ENCODE results near the gene DLL3.

Gene DLL3

DNA sequence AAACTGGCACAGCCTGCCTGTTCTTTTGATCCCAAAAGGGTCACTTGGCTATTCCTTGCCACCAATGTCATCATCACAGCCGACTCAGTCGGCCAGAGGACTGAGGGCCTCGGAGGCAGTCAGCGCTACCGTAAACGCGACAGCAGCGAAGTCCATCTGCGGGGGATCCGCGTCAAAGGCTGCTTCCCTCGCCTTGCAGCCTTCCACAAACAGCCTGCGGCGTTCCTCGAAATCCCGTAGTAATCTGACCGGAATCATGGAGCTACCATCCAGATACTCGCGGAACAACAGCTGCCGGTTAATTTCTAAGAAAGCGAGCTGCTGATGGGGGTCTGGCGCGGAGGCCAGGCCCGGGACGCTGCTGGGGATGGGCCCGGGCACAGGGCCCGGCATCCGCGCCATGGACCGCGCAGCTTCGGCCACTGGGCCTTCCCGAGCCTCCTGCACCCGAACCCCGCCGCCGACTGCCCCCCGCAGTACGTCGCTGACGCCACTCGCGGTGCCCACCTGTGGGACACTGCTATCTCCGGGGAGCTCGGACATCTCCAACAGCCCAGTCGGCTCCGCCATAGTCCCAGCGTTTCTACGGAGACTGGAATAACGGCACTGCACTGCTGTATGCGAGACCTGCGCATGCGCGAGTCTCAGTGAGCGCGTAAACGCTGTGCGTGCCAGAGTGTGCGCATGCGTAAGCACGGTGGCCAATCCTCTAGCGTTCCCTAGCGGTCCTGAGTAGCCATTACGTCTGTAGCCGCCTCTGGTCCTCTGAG is 33.7 kb downstream of the DLL3 start, which contains the start of gene EID2B:
TSS of gene EID2B (minus strand) at position 620 of the 770 bp plus-strand sequence. CDS start at position 570, 50 bp downstream.
- no peaks in the 10 kb centered on the region for H3K27me3 ChIP-seq (ENCODE audit: control insufficient read depth, insufficient read depth, low read length, poor library complexity, severe bottlenecking)
- H3K27ac ChIP-seq (ENCODE audit: insufficient read depth, low read depth, low read length, poor library complexity, severe bottlenecking): no peak within 1 kb of the TSS
- H3K4me3 ChIP-seq (ENCODE audit: insufficient read depth, low read depth, low read length): peak within 1 kb of the TSS; percentile 99
- WGBS, 2 experiments: 0% methylated on average over 65 of the region's 65 CpGs
- no peaks in the 10 kb centered on the region for H3K36me3 ChIP-seq (ENCODE audit: control insufficient read depth, insufficient read depth, low read length)
- H3K9me3 ChIP-seq (ENCODE audit: control insufficient read depth, low read length): no peaks in the 10 kb centered on the region
- peaks cover 4% of the 10 kb centered on the region for H3K4me1 ChIP-seq (ENCODE audit: control insufficient read depth, insufficient read depth, low read length)

DNA sequence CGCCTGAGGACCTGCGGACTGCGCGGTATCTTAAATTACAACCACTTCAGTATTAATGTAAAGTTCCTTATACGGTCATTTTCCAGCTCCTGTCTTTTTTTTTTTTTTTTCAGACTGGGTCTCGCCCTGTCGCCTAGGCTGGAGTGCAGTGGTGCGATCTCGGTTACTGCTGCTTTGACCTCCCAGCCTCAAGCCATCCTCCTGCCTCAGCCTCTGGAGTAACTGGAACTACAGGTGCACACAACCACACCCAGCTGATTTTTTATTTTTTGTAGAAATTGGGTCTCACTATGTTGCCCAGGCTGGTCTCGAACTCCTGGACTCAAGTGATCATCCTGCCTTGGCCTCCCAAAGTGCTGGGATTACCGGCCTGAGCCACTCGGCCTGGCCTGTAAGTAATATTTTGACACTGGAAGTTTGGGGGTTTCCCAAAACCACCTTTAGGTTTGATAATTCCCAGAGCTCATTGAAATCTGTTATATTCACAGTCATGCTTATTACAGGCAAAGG is 34.3 kb downstream of the DLL3 start:
- Histone ChIP-seq H3K4me1 (ENCODE audit: control insufficient read depth, insufficient read depth, low read length) (peaks cover 4% of the 10 kb centered on the region), H3K27ac (ENCODE audit: insufficient read depth, low read depth, low read length, poor library complexity, severe bottlenecking) (no peak overlapping the region), H3K9me3 (ENCODE audit: control insufficient read depth, low read length) (no peaks in the 10 kb centered on the region), H3K4me3 (ENCODE audit: insufficient read depth, low read depth, low read length) (no peak overlapping the region), H3K36me3 (ENCODE audit: control insufficient read depth, insufficient read depth, low read length) (no peaks in the 10 kb centered on the region), H3K27me3 (ENCODE audit: control insufficient read depth, insufficient read depth, low read length, poor library complexity, severe bottlenecking) (no peaks in the 10 kb centered on the region)
- WGBS, 2 experiments: 35 to 39% methylated on average over 12 of the region's 12 CpGs

DNA sequence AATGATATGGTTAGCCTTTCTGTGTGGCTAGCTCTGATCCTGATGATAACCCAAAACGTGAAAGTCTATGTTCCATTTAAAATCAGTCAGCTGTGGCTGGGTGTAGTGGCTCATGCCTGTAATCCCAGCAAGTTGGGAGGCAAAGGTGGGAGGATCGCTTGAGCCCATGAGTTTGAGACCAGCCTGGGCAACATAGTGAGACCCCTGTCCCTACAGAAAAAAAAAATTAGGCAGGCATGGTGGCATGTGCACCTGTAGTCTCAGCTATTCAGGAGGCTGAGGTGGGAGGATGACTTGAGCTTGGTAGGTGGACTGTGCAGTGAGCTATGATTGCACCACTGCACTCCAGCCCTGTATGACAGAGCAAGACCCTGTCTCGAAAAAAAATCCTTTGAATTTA is 35.0 kb downstream of the DLL3 start:
- H3K4me1 ChIP-seq (ENCODE audit: control insufficient read depth, insufficient read depth, low read length): peaks cover 4% of the 10 kb centered on the region
- no peak overlapping the region for H3K27ac ChIP-seq (ENCODE audit: insufficient read depth, low read depth, low read length, poor library complexity, severe bottlenecking)
- 81 to 82% methylated on average over 3 of the region's 3 CpGs for WGBS, 2 experiments
- H3K36me3 ChIP-seq (ENCODE audit: control insufficient read depth, insufficient read depth, low read length): no peaks in the 10 kb centered on the region
- H3K27me3 ChIP-seq (ENCODE audit: control insufficient read depth, insufficient read depth, low read length, poor library complexity, severe bottlenecking): no peaks in the 10 kb centered on the region
- no peaks in the 10 kb centered on the region for H3K9me3 ChIP-seq (ENCODE audit: control insufficient read depth, low read length)
- no peak overlapping the region for H3K4me3 ChIP-seq (ENCODE audit: insufficient read depth, low read depth, low read length)

DNA sequence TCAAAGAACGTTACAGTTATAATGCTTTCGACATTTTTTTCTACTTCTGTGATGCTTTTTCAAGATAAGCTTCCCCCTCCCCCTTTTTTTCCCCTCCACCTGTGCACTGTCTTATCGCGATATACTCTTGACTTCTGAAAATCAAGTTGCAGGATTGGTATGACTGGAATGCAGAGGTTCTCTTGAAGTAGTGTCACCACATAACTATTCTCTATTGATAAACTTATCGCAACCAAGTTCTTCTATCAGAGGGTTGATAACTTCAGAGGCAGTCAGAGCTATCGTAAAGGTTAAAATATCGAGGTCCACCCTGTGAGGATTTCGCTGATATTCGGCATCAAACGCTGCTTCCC is 40.4 kb downstream of the DLL3 start:
- H3K4me3 ChIP-seq (ENCODE audit: insufficient read depth, low read depth, low read length): peak overlapping the region; percentile 88
- H3K27me3 ChIP-seq (ENCODE audit: control insufficient read depth, insufficient read depth, low read length, poor library complexity, severe bottlenecking): no peaks in the 10 kb centered on the region
- whole genome bisulfite sequencing, 2 experiments: 8 to 10% methylated on average over 8 to 10 of the region's 10 CpGs
- peak overlapping the region; percentile 62 for H3K27ac ChIP-seq (ENCODE audit: insufficient read depth, low read depth, low read length, poor library complexity, severe bottlenecking)
- peaks cover 3% of the 10 kb centered on the region for H3K4me1 ChIP-seq (ENCODE audit: control insufficient read depth, insufficient read depth, low read length)
- H3K9me3 ChIP-seq (ENCODE audit: control insufficient read depth, low read length): no peaks in the 10 kb centered on the region
- H3K36me3 ChIP-seq (ENCODE audit: control insufficient read depth, insufficient read depth, low read length): no peaks in the 10 kb centered on the region

DNA sequence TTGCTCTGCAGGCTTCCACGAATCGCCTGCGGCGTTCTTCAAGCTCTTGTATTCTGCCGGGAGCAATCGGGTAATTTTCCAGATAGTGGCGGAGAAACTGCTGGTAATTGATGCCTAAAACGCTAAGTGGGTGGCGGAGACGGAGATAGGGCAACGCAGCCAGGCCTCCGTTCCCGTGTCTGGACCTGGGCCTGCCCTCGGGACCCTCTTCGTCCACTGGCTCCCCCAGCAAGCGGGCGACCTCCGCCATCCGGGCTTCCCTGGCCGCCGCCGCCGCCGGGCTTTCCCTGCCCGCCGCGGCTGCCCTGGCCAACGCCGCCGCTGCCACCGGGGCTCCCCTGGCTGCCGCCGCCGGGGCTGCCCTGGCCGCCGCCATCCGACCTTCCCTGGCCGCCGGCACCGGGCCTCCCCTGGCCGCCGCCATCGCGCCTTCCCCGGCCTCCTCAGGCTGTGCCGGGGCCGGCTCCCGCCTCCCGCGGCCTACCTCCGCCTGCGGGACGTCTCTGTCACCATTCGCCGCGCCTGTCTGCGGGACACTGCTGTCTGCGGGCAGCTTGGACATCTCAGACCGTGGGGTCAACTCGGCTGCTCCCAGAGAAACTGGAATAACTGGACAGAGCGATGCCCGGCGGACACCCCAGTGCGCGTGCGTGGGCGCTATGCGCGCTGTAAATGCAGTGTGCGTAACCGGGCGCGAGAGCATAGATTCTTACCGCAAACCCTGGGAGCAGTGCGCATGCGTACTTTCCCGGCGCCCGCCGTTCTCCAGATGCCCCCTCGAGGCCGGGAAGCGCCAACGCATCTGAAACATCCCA is 41.0 kb downstream of the DLL3 start, which contains the start of gene EID2:
TSS of gene EID2 (minus strand) at position 644 of the 815 bp plus-strand sequence. CDS start at position 562, 82 bp downstream.
- Histone ChIP-seq H3K4me1 (ENCODE audit: control insufficient read depth, insufficient read depth, low read length) (peaks cover 3% of the 10 kb centered on the region), H3K4me3 (ENCODE audit: insufficient read depth, low read depth, low read length) (peak within 1 kb of the TSS; percentile 88), H3K27ac (ENCODE audit: insufficient read depth, low read depth, low read length, poor library complexity, severe bottlenecking) (peak within 1 kb of the TSS; percentile 86), H3K9me3 (ENCODE audit: control insufficient read depth, low read length) (no peaks in the 10 kb centered on the region), H3K27me3 (ENCODE audit: control insufficient read depth, insufficient read depth, low read length, poor library complexity, severe bottlenecking) (no peaks in the 10 kb centered on the region), H3K36me3 (ENCODE audit: control insufficient read depth, insufficient read depth, low read length) (no peaks in the 10 kb centered on the region)
- 0% methylated on average over 84 of the region's 84 CpGs for WGBS, 2 experiments

DNA sequence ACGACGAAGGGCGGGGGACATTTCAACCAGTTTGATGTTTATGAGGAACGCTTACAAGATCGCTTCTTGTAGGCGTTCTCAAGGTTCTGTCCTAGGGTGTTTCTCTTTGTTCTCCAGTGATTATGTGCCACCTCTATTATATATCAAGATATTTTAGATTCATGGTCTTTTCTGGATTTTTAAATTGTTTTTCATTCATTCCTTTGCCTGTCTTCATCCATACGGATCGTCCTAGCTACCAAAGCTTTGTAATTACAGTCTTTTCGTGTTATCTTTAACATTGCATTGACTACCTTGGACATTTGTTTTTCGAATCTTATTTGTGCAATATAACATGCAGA is 41.6 kb downstream of the DLL3 start:
- Histone ChIP-seq H3K9me3 (ENCODE audit: control insufficient read depth, low read length) (no peaks in the 10 kb centered on the region), H3K27ac (ENCODE audit: insufficient read depth, low read depth, low read length, poor library complexity, severe bottlenecking) (no peak overlapping the region), H3K4me1 (ENCODE audit: control insufficient read depth, insufficient read depth, low read length) (peaks cover 3% of the 10 kb centered on the region), H3K36me3 (ENCODE audit: control insufficient read depth, insufficient read depth, low read length) (no peaks in the 10 kb centered on the region), H3K4me3 (ENCODE audit: insufficient read depth, low read depth, low read length) (no peak overlapping the region), H3K27me3 (ENCODE audit: control insufficient read depth, insufficient read depth, low read length, poor library complexity, severe bottlenecking) (no peaks in the 10 kb centered on the region)
- WGBS, 2 experiments: 25 to 26% methylated on average over 9 to 10 of the region's 10 CpGs

DNA sequence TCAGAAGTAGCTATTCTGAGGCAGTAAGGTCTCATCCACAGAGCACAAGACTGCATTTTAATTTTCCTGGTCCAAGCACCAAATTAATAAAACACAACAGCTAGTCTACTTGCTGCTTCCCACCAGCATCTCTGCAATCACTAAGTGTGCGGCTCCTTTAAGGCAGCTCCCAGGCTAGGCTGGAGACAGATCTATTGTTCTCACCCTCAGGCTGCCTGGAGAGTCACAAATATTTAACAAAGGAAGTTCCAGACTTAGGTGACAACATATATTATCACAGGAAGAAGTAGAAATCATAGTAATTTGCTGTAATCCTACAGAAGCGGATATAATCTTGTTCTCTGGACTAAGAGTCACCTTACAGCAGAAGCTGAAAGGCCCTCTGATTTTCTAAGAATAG is 43.5 kb downstream of the DLL3 start:
- Histone ChIP-seq H3K4me1 (ENCODE audit: control insufficient read depth, insufficient read depth, low read length) (peaks cover 3% of the 10 kb centered on the region), H3K9me3 (ENCODE audit: control insufficient read depth, low read length) (no peaks in the 10 kb centered on the region), H3K27ac (ENCODE audit: insufficient read depth, low read depth, low read length, poor library complexity, severe bottlenecking) (no peak overlapping the region), H3K27me3 (ENCODE audit: control insufficient read depth, insufficient read depth, low read length, poor library complexity, severe bottlenecking) (no peaks in the 10 kb centered on the region), H3K4me3 (ENCODE audit: insufficient read depth, low read depth, low read length) (no peak overlapping the region), H3K36me3 (ENCODE audit: control insufficient read depth, insufficient read depth, low read length) (no peaks in the 10 kb centered on the region)
- WGBS, 2 experiments: 57 to 65% methylated on average over 2 of the region's 2 CpGs

DNA sequence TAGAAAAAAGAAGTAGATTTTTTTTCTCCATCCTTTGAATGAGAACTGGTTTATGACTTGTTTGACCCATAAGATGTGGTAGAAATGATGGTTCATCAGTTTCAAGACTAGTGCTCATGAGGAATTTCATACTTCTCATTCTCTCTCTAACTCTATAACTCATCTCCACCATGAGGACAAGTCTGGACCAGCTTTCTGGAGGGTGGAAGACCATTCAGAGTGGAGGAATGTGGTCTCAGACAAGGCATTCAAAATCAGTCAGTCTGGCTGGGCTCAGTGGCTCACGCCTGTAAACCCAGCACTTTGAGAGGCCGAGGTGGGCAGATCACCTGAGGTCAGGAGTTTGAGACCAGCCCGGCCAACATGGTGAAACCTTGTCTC is 44.7 kb downstream of the DLL3 start:
- WGBS, 2 experiments: 89 to 91% methylated on average over 3 of the region's 3 CpGs
- no peak overlapping the region for H3K27ac ChIP-seq (ENCODE audit: insufficient read depth, low read depth, low read length, poor library complexity, severe bottlenecking)
- H3K4me1 ChIP-seq (ENCODE audit: control insufficient read depth, insufficient read depth, low read length): peaks cover 3% of the 10 kb centered on the region
- H3K27me3 ChIP-seq (ENCODE audit: control insufficient read depth, insufficient read depth, low read length, poor library complexity, severe bottlenecking): no peaks in the 10 kb centered on the region
- no peak overlapping the region for H3K4me3 ChIP-seq (ENCODE audit: insufficient read depth, low read depth, low read length)
- no peaks in the 10 kb centered on the region for H3K36me3 ChIP-seq (ENCODE audit: control insufficient read depth, insufficient read depth, low read length)
- H3K9me3 ChIP-seq (ENCODE audit: control insufficient read depth, low read length): no peaks in the 10 kb centered on the region

DNA sequence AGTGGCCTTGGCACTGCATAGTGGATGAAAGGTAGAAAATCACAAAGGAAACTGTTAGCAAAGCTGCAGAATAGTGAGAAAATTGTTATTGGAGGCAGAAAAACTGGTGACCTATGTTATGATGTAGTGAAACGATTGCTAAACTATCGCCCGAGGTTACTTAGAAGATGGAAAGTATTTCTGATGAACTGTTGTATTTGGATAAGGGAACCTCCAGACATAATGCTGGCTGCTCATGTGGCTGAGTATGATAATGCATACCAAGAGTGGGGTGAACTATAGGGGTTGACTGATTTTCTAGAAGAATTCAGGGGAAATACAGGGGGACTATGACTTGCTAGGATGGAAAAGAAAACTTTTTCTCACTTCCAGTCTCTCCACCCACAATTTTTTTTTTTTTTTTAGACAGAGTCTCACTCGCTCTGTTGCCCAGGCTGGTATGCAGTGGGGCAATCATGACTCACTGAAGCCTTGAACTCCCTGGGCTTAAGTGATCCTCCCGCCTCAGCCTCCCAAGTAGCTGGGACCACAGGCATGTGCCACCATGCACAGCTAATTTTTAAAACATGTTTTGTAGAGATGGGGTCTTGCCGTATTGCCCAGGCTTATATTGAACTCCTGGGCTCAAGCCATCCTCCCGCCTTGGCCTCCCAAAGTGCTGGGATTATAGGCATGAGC is 45.6 kb downstream of the DLL3 start:
- peaks cover 3% of the 10 kb centered on the region for H3K4me1 ChIP-seq (ENCODE audit: control insufficient read depth, insufficient read depth, low read length)
- H3K36me3 ChIP-seq (ENCODE audit: control insufficient read depth, insufficient read depth, low read length): no peaks in the 10 kb centered on the region
- no peak overlapping the region for H3K4me3 ChIP-seq (ENCODE audit: insufficient read depth, low read depth, low read length)
- H3K9me3 ChIP-seq (ENCODE audit: control insufficient read depth, low read length): no peaks in the 10 kb centered on the region
- 91 to 92% methylated on average over 7 of the region's 7 CpGs for WGBS, 2 experiments
- H3K27me3 ChIP-seq (ENCODE audit: control insufficient read depth, insufficient read depth, low read length, poor library complexity, severe bottlenecking): no peaks in the 10 kb centered on the region
- no peak overlapping the region for H3K27ac ChIP-seq (ENCODE audit: insufficient read depth, low read depth, low read length, poor library complexity, severe bottlenecking)

DNA sequence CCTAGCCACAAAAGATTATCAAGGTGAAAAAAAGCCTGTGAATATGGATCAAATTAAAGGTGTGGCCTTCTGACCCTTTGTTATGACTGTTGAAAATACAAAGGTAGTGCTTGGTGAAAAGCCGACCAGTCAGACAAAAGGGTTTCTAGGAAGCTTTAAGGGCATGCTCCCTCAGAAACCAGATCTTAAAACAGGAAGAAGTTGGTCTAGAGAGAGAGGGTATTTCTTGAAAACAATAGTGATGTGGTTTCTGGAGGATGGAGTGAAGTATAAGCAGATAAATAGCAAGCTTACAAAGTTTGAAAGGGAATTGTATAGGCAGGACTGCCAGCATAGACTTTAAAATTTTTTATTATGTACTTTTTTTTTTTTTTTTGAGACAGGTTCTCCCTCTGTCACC is 46.2 kb downstream of the DLL3 start:
- Histone ChIP-seq H3K4me3 (ENCODE audit: insufficient read depth, low read depth, low read length) (no peak overlapping the region), H3K9me3 (ENCODE audit: control insufficient read depth, low read length) (no peaks in the 10 kb centered on the region), H3K27ac (ENCODE audit: insufficient read depth, low read depth, low read length, poor library complexity, severe bottlenecking) (no peak overlapping the region), H3K36me3 (ENCODE audit: control insufficient read depth, insufficient read depth, low read length) (no peaks in the 10 kb centered on the region), H3K27me3 (ENCODE audit: control insufficient read depth, insufficient read depth, low read length, poor library complexity, severe bottlenecking) (no peaks in the 10 kb centered on the region), H3K4me1 (ENCODE audit: control insufficient read depth, insufficient read depth, low read length) (peaks cover 3% of the 10 kb centered on the region)
- WGBS, 2 experiments: 77 to 81% methylated on average over 1 of the region's 1 CpG
